ENCODE results near the gene LRRC56.

DNA sequence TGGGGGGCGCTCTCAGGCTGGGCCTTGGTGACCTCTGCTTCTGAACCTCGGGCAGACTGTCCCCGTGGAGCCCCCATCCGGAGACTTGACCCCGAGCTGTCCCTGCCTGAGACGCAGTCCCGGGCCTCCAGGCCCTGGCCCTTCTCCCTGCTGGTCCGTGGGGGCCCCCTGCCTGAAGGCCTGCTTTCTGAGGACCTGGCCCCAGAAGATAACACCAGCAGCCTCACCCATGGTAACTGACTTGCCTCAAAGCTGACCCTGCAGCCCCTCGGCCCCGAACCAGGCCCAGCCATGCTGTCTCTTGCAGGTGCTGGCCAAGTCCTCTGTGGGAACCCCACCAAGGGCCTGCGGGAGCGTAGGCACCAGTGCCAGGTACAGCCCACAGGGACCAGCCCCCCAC, 14.3 kb downstream of the LRRC56 start:
- TF ChIP-seq, protein P1, sequence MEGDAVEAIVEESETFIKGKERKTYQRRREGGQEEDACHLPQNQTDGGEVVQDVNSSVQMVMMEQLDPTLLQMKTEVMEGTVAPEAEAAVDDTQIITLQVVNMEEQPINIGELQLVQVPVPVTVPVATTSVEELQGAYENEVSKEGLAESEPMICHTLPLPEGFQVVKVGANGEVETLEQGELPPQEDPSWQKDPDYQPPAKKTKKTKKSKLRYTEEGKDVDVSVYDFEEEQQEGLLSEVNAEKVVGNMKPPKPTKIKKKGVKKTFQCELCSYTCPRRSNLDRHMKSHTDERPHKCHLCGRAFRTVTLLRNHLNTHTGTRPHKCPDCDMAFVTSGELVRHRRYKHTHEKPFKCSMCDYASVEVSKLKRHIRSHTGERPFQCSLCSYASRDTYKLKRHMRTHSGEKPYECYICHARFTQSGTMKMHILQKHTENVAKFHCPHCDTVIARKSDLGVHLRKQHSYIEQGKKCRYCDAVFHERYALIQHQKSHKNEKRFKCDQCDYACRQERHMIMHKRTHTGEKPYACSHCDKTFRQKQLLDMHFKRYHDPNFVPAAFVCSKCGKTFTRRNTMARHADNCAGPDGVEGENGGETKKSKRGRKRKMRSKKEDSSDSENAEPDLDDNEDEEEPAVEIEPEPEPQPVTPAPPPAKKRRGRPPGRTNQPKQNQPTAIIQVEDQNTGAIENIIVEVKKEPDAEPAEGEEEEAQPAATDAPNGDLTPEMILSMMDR (conservative IDR thresholded peaks at IDR 0.05 in 1 of 2, IDR thresholded peaks at IDR 0.05 in 1 of 2; ENCODE audit: extremely low read depth in 1 of 2, insufficient read depth in 1 of 2, low read depth in 1 of 2, low read length in 2 of 2), result no peak
- no peak for TF ChIP-seq EZH2 (IDR thresholded peaks at IDR 0.05; ENCODE audit: borderline replicate concordance, low read length)
